HG03025 (cell line): ENCODE data around the gene PTDSS2.
A peak's percentile ranks its signal among the peaks of the same experiment; 100 is the strongest.
"Not testable (repeated sequence)": the region's sequence is repeated elsewhere in the genome, so short reads cannot be mapped to it uniquely, and the experiment has no call there.

Experiments used
- ATAC-seq: cut with Tn5 transposase; IDR thresholded peaks from one replicate; pipeline ENCODE4 v1.9.1; 2021; ENCODE audit warnings: mild to moderate bottlenecking, moderate library complexity; ENCODE audit not compliant: unreplicated experiment, low FRiP score

PTDSS2 gene

GRCh38 chr11:449889-450808, at the start of gene PTDSS2:
TSS of gene PTDSS2 (plus strand) at chr11:450279. CDS start at chr11:450456, 177 bp downstream.
- ATAC-seq, result peak; percentile 65

GRCh38 chr11:401196-401595, 48.9 kb upstream of the PTDSS2 start:
- not testable (repeated sequence) for ATAC-seq

- no peak for ATAC-seq
Observed at GRCh38 chr11:403021-403760, 46.9 kb upstream of the PTDSS2 start.

- ATAC-seq, result no peak
Observed at GRCh38 chr11:403761-404431, 46.2 kb upstream of the PTDSS2 start.

GRCh38 chr11:404551-405264, 45.4 kb upstream of the PTDSS2 start:
- no peak for ATAC-seq

GRCh38 chr11:405323-405953, 44.6 kb upstream of the PTDSS2 start:
- ATAC-seq, result no peak

- no peak for ATAC-seq
Observed at GRCh38 chr11:405954-406795, 43.9 kb upstream of the PTDSS2 start.

- peak; percentile 40 for ATAC-seq
Observed at GRCh38 chr11:406796-407650, 43.1 kb upstream of the PTDSS2 start.

- ATAC-seq, result no peak
Observed at GRCh38 chr11:407651-408123, 42.4 kb upstream of the PTDSS2 start.

- ATAC-seq, result no peak
Observed at GRCh38 chr11:408154-409007, 41.7 kb upstream of the PTDSS2 start.

- ATAC-seq, result no peak
Observed at GRCh38 chr11:409008-409599, 41.0 kb upstream of the PTDSS2 start.

GRCh38 chr11:409600-410483, 40.2 kb upstream of the PTDSS2 start:
- no peak for ATAC-seq

- not testable (repeated sequence) for ATAC-seq
Observed at GRCh38 chr11:410711-411110, 39.4 kb upstream of the PTDSS2 start.

GRCh38 chr11:411520-411919, 38.6 kb upstream of the PTDSS2 start:
- ATAC-seq, result not testable (repeated sequence)

- ATAC-seq, result no peak
Observed at GRCh38 chr11:412641-413119, 37.4 kb upstream of the PTDSS2 start.
